ENCODE measurements around the gene CABLES1.

- TF ChIP-seq CTCF (IDR thresholded peaks at IDR 0.05; ENCODE audit: poor library complexity) (no peak), EZH2 (IDR thresholded peaks at IDR 0.05; ENCODE audit: borderline replicate concordance) (no peak)
Measured at GRCh38 chr18:23217781-23218180, 82.5 kb downstream of the CABLES1 start.
